IMR-90 (cell line): Measurements from ENCODE around the gene LDHAL6B. TPM values are rescaled to one million over a fixed set of nuclear protein-coding genes. Genes with fewer than 3 reads are reported as not detected.

Source experiments
- ATAC-seq: fragments of 200-7000 bp; cut with Tn5 transposase; 2 replicates; pipeline ENCODE4 v1.9.1; 2020; ENCODE audit warnings: low read depth, mild to moderate bottlenecking, moderate library complexity
- BruUV-seq: library from RNA; stranded (reverse); fragments of 400-500 nt; replicated peaks from 2 replicates; lab custom pipeline; 2021; lab: Mats Ljungman, UMichigan
- CTCF ChIA-PET: fragments of 300-600 bp; formaldehyde crosslinking; extraction: SDS; loops from one replicate; lab custom pipeline; 2021; ENCODE audit warnings: antibody characterized with exemption; lab: Yijun Ruan, JAX
- POLR2A ChIA-PET: fragments of 300-600 bp; sonication (Branson Sonifier 250); formaldehyde crosslinking; loops from one replicate; lab custom pipeline; 2022; ENCODE audit warnings: antibody characterized with exemption; ENCODE audit not compliant: unreplicated experiment; lab: Charles Lee
- DNase-seq: peaks from one replicate; pipeline ENCODE4 v3.0.0; 2013
- H2AFZ ChIP-seq: replicated peaks from 2 replicates; pipeline ENCODE3; 2013; ENCODE audit warnings: low read length, mild to moderate bottlenecking; ENCODE audit not compliant: poor library complexity
- H2AK5ac ChIP-seq: 2 replicates; pipeline ENCODE4 v1.6.1; 2013; ENCODE audit warnings: low read depth, low read length, inconsistent platforms
- H2AK9ac ChIP-seq: replicated peaks from 2 replicates; pipeline ENCODE3; 2013; ENCODE audit warnings: mild to moderate bottlenecking, low read depth, low read length, moderate library complexity; ENCODE audit not compliant: poor library complexity
- H2BK120ac ChIP-seq: 2 replicates; pipeline ENCODE4 v1.6.1; 2013; ENCODE audit warnings: low read depth, low read length, inconsistent platforms
- H2BK15ac ChIP-seq: 3 replicates; pipeline ENCODE4 v1.6.1; 2013; ENCODE audit warnings: low read depth, low read length, inconsistent platforms
- H2BK20ac ChIP-seq: 2 replicates; pipeline ENCODE4 v1.6.1; 2013; ENCODE audit warnings: low read depth, mild to moderate bottlenecking, inconsistent platforms, low read length, moderate library complexity
- H2BK5ac ChIP-seq: 2 replicates; pipeline ENCODE4 v1.6.1; 2013; ENCODE audit warnings: mild to moderate bottlenecking, low read depth, low read length, inconsistent platforms; ENCODE audit not compliant: poor library complexity, severe bottlenecking
- H3K14ac ChIP-seq: replicated peaks from 2 replicates; pipeline ENCODE4 v1.6.1; 2013; ENCODE audit warnings: low read depth, low read length, inconsistent platforms
- H3K18ac ChIP-seq: 2 replicates; pipeline ENCODE4 v1.6.1; 2013; ENCODE audit warnings: low read depth, low read length, control low read depth
- H3K23ac ChIP-seq: 2 replicates; pipeline ENCODE4 v1.6.1; 2013; ENCODE audit warnings: low read depth, low read length, inconsistent platforms
- H3K27ac ChIP-seq: 2 replicates; pipeline ENCODE4 v1.5.1; 2013; ENCODE audit warnings: mild to moderate bottlenecking, control low read depth, low read length; ENCODE audit not compliant: insufficient read depth
- H3K27me3 ChIP-seq: 2 replicates; pipeline ENCODE4 v1.6.1; 2013; ENCODE audit warnings: low read length; ENCODE audit not compliant: control insufficient read depth, insufficient read depth
- H3K36me3 ChIP-seq: 2 replicates; pipeline ENCODE4 v1.6.1; 2013; ENCODE audit warnings: low read length, mixed read lengths; ENCODE audit not compliant: control insufficient read depth, insufficient read depth
- H3K4ac ChIP-seq: 2 replicates; pipeline ENCODE4 v1.6.1; 2013; ENCODE audit warnings: low read depth, low read length, inconsistent platforms
- H3K4me1 ChIP-seq: 2 replicates; pipeline ENCODE4 v1.6.1; 2013; ENCODE audit warnings: low read length, mixed read lengths; ENCODE audit not compliant: control insufficient read depth, insufficient read depth
- H3K4me2 ChIP-seq: 2 replicates; pipeline ENCODE4 v1.6.1; 2013; ENCODE audit warnings: low read depth, mild to moderate bottlenecking, control low read depth, low read length, moderate library complexity
- H3K4me3 ChIP-seq: 2 replicates; pipeline ENCODE4 v1.5.1; 2013; ENCODE audit warnings: low read depth, mild to moderate bottlenecking, control low read depth, low read length, moderate library complexity; ENCODE audit not compliant: insufficient read depth
- H3K56ac ChIP-seq: 2 replicates; pipeline ENCODE4 v1.6.1; 2013; ENCODE audit warnings: low read length, inconsistent platforms; ENCODE audit not compliant: insufficient read depth; ENCODE audit errors: extremely low read depth
- H3K79me1 ChIP-seq, 2 experiments: 2 replicates each; pipeline ENCODE4 v1.6.1; 2013; ENCODE audit warnings: low read length in 2 of 2, inconsistent platforms in 1 of 2, low read depth in 1 of 2
- H3K9ac ChIP-seq: 2 replicates; pipeline ENCODE4 v1.6.1; 2013; ENCODE audit warnings: low read depth, low read length, control low read depth
- H3K9me1 ChIP-seq: 2 replicates; pipeline ENCODE4 v1.6.1; 2013; ENCODE audit warnings: low read length, inconsistent platforms; ENCODE audit not compliant: insufficient read depth
- H3K9me3 ChIP-seq: 2 replicates; pipeline ENCODE4 v1.6.1; 2013; ENCODE audit warnings: low read length; ENCODE audit not compliant: control insufficient read depth, insufficient read depth
- H4K20me1 ChIP-seq: 2 replicates; pipeline ENCODE4 v1.6.1; 2013; ENCODE audit warnings: low read length, inconsistent platforms; ENCODE audit not compliant: insufficient read depth
- H4K5ac ChIP-seq: 2 replicates; pipeline ENCODE4 v1.6.1; 2013; ENCODE audit warnings: mild to moderate bottlenecking, low read depth, low read length, control low read depth
- H4K8ac ChIP-seq, 2 experiments: 2 replicates each; pipeline ENCODE4 v1.6.1; 2013; ENCODE audit warnings: low read depth in 2 of 2, low read length in 2 of 2, control low read depth in 1 of 2, inconsistent platforms in 1 of 2
- H4K91ac ChIP-seq: 2 replicates; pipeline ENCODE4 v1.6.1; 2013; ENCODE audit warnings: low read depth, low read length, inconsistent platforms; ENCODE audit not compliant: insufficient read depth
- BHLHE40 ChIP-seq: fragments of 150-350 bp; IDR thresholded peaks from 2 replicates; pipeline ENCODE4 v1.6.1; 2016; ENCODE audit warnings: mild to moderate bottlenecking, low read depth, low read length
- CEBPB ChIP-seq: IDR thresholded peaks from 2 replicates; pipeline ENCODE4 v1.6.1; 2012; ENCODE audit warnings: low read depth, low read length, improper control_type of control experiment
- CHD1 ChIP-seq: IDR thresholded peaks from 2 replicates; pipeline ENCODE4 v1.6.1; 2012; ENCODE audit warnings: low read depth, low read length, improper control_type of control experiment
- FOS ChIP-seq: fragments of 150-350 bp; IDR thresholded peaks from 2 replicates; pipeline ENCODE4 v1.6.1; 2016; ENCODE audit warnings: low read depth, low read length
- MAZ ChIP-seq: IDR thresholded peaks from 2 replicates; pipeline ENCODE4 v1.6.1; 2012; ENCODE audit warnings: low read depth, mild to moderate bottlenecking, low read length, improper control_type of control experiment, moderate library complexity, borderline replicate concordance
- MXI1 ChIP-seq: IDR thresholded peaks from 2 replicates; pipeline ENCODE4 v1.6.1; 2012; ENCODE audit warnings: low read depth, mild to moderate bottlenecking, low read length, moderate library complexity, borderline replicate concordance
- POLR2A ChIP-seq: IDR thresholded peaks from 2 replicates; pipeline ENCODE4 v1.6.1; 2012; ENCODE audit warnings: mild to moderate bottlenecking, low read depth, low read length
- RAD21 ChIP-seq: IDR thresholded peaks from 2 replicates; pipeline ENCODE4 v1.6.1; 2012; ENCODE audit warnings: low read length, improper control_type of control experiment
- RCOR1 ChIP-seq: IDR thresholded peaks from 2 replicates; pipeline ENCODE4 v1.6.1; 2012; ENCODE audit warnings: mild to moderate bottlenecking, low read length, improper control_type of control experiment; ENCODE audit not compliant: insufficient replicate concordance
- SMC3 ChIP-seq: fragments of 150-350 bp; IDR thresholded peaks from 2 replicates; pipeline ENCODE4 v1.6.1; 2016; ENCODE audit warnings: low read depth, mild to moderate bottlenecking, antibody characterized with exemption, low read length, moderate library complexity
- WGBS, 2 experiments: methylation state at CpG; one replicate each; pipeline versions ENCODE4 v1.1.5 to v1.1.7; 2013; ENCODE audit warnings: missing lambda C conversion rate in 2 of 2; ENCODE audit not compliant: insufficient read length in 1 of 2; ENCODE audit errors: extremely low coverage in 2 of 2; 5-methylcytosine and 5-hydroxymethylcytosine counted together
- dilution Hi-C: fragments of 300-500 bp; cut with HindIII; formaldehyde crosslinking; loops from one replicate; pipeline ENCODE4 v1.14.3; 2018; ENCODE audit warnings: low sequenced_read_pairs; ENCODE audit not compliant: unreplicated experiment
- in situ Hi-C: fragments of 300-500 bp; cut with MboI; formaldehyde crosslinking; loops from 3 replicates; pipeline ENCODE4 v1.14.3; 2019; ENCODE audit warnings: low sequenced_read_pairs, inconsistent platforms, mixed read lengths
- intact Hi-C: fragments of 100-400 bp; cut with micrococcal nuclease; formaldehyde crosslinking; loops from 2 replicates; pipeline ENCODE4 v1.10.0; 2022
- polyA plus RNA-seq, 3 experiments: library from polyadenylated mRNA; depleted of rRNA; stranded (reverse); fragments of >200 nt; gene quantifications; 2 replicates each; pipeline ENCODE4 v1.2.3, GENCODE V29; 2012; ENCODE audit warnings: low replicate concordance in 1 of 3
- total RNA-seq: library from RNA; depleted of rRNA; stranded (reverse); fragments of >200 nt; gene quantifications from 2 replicates; pipeline ENCODE4 v1.2.3, GENCODE V29; 2012
- TF ChIP-seq, protein P1 (sequence below): fragments of 150-350 bp; IDR thresholded peaks from 2 replicates; pipeline ENCODE4 v1.6.1; 2017; ENCODE audit warnings: mild to moderate bottlenecking, antibody characterized with exemption, low read length, low read depth
- TF ChIP-seq, protein P2 (sequence below): conservative IDR thresholded peaks from 2 replicates; pipeline ENCODE4 v1.5.1; 2012; ENCODE audit warnings: mild to moderate bottlenecking, low read depth, low read length, improper control_type of control experiment
- TF ChIP-seq, protein P3 (sequence below): fragments of 150-350 bp; IDR thresholded peaks from 2 replicates; pipeline ENCODE4 v1.6.1; 2016; ENCODE audit warnings: low read depth, mild to moderate bottlenecking, low read length, moderate library complexity, borderline replicate concordance

LDHAL6B gene
- total and polyA plus RNA-seq, 2 of the 4 experiments (the other 2 are of a cell fraction), result not detected

DNA sequence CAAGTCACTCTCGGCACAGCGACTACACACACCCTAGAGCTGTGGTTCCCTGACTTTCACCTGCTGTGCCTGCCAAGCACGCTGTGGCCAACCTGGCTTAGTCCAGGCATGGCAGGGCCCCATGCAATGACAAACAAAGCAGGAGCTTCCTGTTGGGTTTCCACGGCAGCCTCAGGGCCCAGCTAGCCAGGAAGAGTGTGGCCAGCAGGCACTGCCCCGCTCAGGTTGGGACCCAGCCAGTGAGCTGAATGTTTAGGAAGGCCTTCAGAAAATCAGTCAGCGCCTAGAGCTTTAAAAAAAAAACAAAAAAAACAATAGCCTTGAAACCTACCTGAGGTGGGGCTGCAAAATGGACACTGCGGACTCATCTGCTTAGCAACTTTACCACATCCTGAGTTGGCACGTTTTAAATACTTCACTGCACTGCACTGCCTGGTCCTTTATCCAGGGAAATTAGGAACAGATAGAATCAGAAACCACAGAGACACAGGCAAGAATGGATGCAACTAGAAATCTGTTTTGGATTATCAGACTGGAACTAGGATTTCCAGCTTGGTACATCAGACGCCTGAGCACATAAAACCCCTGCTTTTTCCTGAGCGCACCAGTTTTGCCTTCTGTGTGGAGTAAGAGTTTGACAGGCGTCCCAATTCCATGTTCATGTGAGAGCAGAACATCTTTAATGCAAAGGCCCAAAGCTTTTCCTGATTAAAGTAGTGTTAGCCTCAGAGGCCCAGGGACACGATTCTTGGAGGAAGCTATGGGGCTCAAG lies 36.2 kb upstream of the LDHAL6B start:
- H2BK15ac ChIP-seq, result peak overlapping the region; percentile 49; the same call in 2 of the 3 replicates
- TF ChIP-seq RAD21 (no peak), CEBPB (no peak), BHLHE40 (no peak), SMC3 (no peak), POLR2A (no peak), CHD1 (no peak), MAZ (no peak), MXI1 (no peak), FOS (no peak), RCOR1 (no peak)
- TF ChIP-seq, protein P1, sequence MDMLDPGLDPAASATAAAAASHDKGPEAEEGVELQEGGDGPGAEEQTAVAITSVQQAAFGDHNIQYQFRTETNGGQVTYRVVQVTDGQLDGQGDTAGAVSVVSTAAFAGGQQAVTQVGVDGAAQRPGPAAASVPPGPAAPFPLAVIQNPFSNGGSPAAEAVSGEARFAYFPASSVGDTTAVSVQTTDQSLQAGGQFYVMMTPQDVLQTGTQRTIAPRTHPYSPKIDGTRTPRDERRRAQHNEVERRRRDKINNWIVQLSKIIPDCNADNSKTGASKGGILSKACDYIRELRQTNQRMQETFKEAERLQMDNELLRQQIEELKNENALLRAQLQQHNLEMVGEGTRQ, result no peak
- TF ChIP-seq, protein P2, sequence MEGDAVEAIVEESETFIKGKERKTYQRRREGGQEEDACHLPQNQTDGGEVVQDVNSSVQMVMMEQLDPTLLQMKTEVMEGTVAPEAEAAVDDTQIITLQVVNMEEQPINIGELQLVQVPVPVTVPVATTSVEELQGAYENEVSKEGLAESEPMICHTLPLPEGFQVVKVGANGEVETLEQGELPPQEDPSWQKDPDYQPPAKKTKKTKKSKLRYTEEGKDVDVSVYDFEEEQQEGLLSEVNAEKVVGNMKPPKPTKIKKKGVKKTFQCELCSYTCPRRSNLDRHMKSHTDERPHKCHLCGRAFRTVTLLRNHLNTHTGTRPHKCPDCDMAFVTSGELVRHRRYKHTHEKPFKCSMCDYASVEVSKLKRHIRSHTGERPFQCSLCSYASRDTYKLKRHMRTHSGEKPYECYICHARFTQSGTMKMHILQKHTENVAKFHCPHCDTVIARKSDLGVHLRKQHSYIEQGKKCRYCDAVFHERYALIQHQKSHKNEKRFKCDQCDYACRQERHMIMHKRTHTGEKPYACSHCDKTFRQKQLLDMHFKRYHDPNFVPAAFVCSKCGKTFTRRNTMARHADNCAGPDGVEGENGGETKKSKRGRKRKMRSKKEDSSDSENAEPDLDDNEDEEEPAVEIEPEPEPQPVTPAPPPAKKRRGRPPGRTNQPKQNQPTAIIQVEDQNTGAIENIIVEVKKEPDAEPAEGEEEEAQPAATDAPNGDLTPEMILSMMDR, result no peak
- TF ChIP-seq, protein P3, sequence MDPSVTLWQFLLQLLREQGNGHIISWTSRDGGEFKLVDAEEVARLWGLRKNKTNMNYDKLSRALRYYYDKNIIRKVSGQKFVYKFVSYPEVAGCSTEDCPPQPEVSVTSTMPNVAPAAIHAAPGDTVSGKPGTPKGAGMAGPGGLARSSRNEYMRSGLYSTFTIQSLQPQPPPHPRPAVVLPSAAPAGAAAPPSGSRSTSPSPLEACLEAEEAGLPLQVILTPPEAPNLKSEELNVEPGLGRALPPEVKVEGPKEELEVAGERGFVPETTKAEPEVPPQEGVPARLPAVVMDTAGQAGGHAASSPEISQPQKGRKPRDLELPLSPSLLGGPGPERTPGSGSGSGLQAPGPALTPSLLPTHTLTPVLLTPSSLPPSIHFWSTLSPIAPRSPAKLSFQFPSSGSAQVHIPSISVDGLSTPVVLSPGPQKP, result no peak
- H2AK9ac ChIP-seq, result peak overlapping the region; percentile 77
- DNase-seq, result no peak
- H3K36me3 ChIP-seq, result peaks cover 15% of the 10 kb centered on the region
- BruUV-seq, result no TSS peak
- intact Hi-C loops, result no loop called here
- dilution Hi-C loops, result no loop called here
- no peak overlapping the region for H2BK20ac ChIP-seq
- in situ Hi-C loops, result loop anchor here (10.0 kb wide), 1 partner anchor 204 kb away; the partner anchor contains the start of gene MYO1E
- H3K23ac ChIP-seq, result no peak overlapping the region
- H4K20me1 ChIP-seq, result peaks cover 10% of the 10 kb centered on the region
- no peak overlapping the region for H3K14ac ChIP-seq
- H4K5ac ChIP-seq, result no peak overlapping the region; the same call in 1 of the 2 replicates
- CTCF ChIA-PET, result interaction anchor here (0.6 kb wide), 2 partner anchors 211 to 1438 kb away, joined by 3 to 5 read pairs; no protein-coding TSS in a partner anchor
- H3K4me2 ChIP-seq, result no peak overlapping the region
- peak overlapping the region; percentile 63; the same call in 1 of the 2 replicates for H2AK5ac ChIP-seq
- H3K4ac ChIP-seq, result peak overlapping the region; percentile 69
- peak overlapping the region; percentile 40 for H2AFZ ChIP-seq
- H4K91ac ChIP-seq, result 0 out of 2 replicates have a peak overlapping the region, but pooled peaks have one; percentile 23
- no peak overlapping the region for H3K9ac ChIP-seq
- WGBS, 2 experiments, result 60% methylated on average over 1 of the region's 12 CpGs; no CpG with 5 or more reads in 1 of the 2 experiments
- POLR2A ChIA-PET, result no interaction called here
- no peak overlapping the region for H3K4me3 ChIP-seq
- H3K27me3 ChIP-seq, result no peaks in the 10 kb centered on the region
- no peak for ATAC-seq
- no peaks in the 10 kb centered on the region for H3K9me3 ChIP-seq
- peaks cover 7 to 31% of the 10 kb centered on the region in 2 experiments; a peak in 3 of 4 replicates for H3K79me1 ChIP-seq
- H3K4me1 ChIP-seq, result peaks cover 35% of the 10 kb centered on the region
- H3K18ac ChIP-seq, result peak overlapping the region; percentile 40
- H3K9me1 ChIP-seq, result peaks cover 16% of the 10 kb centered on the region
- H2BK120ac ChIP-seq, result peak overlapping the region; percentile 60; the same call in 1 of the 2 replicates
- peak overlapping the region; percentile 61 for H2BK5ac ChIP-seq
- peak overlapping the region in 1 of 2 experiments; percentile 35; a peak in 1 of 4 replicates for H4K8ac ChIP-seq
- no peak overlapping the region for H3K56ac ChIP-seq
- no peak overlapping the region for H3K27ac ChIP-seq
